Measurements from ENCODE around the gene MATN1.

MATN1 gene

DNA sequence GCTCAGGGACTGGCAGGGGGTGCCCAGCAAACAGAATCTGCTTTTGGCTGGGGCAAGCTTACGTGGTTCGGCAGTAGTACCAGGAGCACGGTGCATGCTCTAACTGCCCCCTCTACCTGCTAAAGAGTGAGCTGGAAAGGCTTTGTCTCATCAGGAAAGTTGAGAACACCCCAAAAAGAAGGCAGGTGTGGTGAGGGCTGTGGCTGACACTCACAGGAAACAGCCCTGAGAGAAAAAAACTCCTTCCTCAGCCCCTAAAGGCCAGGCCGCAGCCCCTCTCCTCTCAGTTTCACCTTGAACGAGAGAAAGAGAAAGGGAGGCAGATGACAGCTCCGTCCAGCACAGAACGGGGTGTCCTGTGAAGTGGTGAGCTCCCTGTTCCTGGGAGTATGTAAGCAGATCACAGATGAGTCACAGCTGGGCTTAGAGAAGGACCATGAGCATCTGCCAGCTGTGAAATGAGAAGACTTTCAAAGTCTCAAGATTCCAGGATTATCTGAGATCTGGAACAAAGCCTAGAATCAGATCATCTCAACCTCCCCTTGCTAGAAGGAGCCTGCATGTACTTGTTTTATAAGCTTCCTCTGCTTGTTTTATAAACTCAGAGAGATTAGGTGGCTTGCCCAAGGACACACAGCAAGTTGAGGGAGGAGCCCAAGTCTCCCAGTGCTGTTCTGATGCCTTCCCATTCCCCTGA, 20.8 kb upstream of the MATN1 start:
- no peak for DNase-seq (ENCODE audit: low read depth)

DNA sequence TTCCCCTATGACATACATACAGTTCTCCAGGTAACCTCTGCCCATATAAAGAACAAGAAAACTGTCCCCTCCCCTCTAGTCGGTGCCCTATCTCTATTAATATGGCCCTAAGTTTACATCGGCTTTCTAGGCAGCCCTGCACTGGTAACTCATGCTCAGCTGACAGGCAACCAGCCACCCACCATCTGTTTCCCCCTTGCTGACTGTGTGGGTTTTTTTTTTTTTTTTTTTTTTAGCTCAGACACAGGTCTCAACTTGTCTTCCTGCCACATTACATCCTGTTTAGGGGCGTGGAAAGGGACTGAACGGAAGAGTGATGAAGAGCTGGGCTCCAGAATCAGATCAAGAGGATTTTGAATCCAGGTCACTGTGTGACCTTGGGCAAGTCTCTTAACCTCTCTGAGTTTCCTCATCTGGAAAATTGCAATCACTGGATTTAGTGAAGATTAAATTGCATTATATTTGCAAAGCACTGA, 20.2 kb upstream of the MATN1 start:
- DNase-seq (ENCODE audit: low read depth): no peak

DNA sequence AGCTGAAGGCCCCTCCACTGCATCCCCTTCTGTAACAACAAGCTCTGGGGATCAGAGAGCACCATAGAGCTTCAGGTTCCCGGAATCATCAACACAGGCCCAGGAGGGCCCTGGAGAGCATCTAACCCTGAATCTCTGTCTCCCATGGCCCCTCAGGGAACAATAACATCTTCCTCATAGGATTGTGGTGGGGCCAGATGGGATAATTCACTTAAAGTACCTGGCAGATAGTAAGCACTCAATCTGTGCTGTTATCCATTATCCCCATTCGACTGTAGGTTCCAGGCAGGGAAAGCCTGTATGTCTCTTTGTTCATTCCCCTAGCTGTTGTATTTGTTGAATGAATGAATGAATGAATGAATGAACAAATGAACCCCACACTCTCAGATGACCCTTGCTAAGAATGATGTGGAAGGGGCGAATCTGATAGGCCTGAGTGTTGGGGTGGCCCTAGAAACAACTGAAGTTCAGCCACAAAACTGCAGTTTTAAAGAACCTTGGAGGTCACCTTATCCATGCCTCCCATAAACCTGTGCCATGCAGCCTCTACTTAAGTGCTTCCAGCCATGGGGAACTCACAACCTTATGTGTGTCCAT, 19.7 kb upstream of the MATN1 start:
- DNase-seq (ENCODE audit: low read depth): no peak

DNA sequence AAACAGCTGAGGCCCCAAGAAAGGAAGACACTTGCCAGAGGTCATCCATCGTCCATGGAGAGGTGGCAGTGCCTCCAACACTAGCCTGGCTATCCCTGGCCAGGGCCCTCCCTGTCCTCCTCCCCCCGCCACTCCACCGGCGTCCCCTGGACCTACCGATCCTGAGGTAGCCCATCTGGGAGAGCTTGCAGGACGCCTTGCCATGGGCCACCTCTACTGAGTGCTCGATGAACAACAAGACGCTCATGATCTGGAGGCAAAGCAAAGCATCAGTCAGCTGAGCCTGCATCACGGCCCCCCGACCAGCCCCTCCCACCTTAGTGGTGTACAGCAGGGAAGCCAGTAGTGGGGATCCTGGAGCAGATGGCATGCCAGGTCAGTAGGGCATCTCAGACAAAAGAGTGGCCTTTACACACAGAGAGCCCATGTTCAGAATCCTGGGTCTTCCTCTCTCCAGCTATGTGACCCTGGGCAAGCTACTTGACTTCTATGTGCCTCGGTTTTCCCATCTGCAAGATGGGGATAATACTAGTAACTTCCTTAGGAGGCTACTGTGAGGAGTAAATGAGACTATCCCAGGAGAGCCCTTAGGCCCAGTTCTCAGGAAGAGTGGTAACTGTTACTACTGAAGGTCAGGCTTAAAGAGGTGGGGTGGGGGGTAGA, 19.0 kb upstream of the MATN1 start:
- DNase-seq (ENCODE audit: low read depth): no peak

DNA sequence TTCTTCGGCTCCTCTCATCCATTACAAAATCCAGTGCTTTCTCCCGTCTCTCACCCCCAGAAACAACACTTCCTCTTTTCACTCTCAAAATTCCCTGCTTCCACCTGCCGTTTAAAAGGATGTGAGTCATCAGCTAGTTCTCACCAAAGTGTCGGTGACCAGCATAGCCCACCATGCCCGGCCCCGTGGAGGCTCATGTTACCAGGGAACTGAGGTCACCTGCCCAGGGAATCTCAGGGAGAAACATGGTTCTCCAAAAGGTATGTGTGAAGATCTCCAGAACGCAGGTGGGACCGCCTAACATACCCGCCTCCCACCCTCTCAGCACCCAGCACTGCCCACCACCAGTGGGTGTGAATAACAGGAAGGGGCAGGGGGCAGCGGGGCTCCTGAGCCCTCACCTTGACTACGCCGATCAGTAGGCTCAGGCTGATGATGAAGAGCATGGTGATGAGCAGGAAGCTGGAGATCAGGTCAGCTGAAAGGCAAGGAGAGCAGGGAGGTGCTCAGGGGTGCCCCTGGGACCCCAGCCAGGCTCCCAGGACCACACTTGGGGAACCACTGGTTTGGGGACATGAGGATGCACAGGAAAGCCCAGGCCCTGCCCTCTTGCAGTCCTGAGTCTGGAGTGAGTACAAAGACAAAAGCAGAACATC, 18.0 kb upstream of the MATN1 start:
- no peak for DNase-seq (ENCODE audit: low read depth)

DNA sequence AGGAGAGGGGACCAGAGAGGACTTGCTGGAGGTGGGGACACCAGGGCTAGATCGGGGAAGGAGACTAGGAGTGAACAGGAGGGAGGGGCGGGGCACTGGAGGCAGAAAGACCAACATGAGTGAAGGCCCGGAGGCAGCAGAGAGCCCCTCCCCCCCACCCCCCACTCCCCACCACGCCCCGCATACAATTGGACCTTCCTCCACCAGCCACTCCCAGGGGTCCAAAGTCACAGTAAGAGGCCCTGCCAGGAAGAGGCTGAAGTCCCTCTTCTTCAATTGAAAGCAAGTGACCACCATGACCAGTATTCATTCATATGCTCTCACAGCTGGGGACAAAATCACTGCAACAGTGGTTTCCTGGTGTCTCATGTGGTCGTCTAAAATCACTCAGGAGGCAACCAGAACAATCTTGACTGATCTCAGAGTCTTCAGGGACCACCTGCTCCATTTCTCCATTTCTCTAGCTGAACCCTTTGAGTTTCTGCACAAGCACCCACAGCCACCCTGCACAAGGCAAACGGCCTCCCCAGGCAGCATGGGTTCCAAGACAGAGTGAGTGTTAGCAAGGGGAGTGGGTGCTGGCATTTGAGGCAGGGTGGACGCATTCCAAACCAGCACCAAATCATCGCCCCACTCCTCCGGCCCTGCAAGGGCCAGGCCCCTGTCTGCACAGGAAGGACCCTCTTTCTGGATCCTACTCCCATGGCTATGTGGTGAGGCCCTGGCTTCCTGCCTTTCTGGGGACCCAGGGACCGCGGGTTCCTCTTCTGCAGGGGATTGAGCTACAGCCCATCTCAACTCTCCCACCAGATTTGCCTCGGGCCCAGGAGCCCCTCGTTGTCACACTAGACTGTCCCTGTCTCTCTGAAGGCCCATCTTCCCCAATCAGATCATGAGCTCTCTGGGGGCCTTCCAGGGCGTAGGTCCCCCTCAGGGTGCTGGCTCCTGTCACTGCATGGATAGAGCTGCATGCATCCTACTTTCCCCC, 17.2 kb upstream of the MATN1 start:
- DNase-seq (ENCODE audit: low read depth): no peak

DNA sequence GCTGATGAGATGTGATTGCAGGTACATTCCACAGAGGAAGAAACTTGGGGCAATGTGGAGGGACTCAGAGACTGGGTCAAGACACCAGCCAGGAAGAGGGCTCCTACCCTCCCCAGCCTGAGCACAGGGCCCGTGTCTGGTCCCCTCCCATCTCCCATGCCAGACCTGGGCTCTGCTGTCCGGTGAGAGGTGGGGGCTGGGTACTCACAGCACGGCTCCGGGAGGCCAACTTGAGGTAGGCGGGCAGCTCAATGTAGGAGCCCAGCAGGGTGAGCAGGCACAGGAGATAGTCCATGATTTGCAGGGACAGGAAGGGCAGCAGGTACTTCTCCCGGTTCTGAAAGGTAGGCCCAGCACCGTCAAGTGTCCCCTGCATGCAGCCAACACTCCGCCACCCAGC, 16.2 kb upstream of the MATN1 start:
- no peak for DNase-seq (ENCODE audit: low read depth)

DNA sequence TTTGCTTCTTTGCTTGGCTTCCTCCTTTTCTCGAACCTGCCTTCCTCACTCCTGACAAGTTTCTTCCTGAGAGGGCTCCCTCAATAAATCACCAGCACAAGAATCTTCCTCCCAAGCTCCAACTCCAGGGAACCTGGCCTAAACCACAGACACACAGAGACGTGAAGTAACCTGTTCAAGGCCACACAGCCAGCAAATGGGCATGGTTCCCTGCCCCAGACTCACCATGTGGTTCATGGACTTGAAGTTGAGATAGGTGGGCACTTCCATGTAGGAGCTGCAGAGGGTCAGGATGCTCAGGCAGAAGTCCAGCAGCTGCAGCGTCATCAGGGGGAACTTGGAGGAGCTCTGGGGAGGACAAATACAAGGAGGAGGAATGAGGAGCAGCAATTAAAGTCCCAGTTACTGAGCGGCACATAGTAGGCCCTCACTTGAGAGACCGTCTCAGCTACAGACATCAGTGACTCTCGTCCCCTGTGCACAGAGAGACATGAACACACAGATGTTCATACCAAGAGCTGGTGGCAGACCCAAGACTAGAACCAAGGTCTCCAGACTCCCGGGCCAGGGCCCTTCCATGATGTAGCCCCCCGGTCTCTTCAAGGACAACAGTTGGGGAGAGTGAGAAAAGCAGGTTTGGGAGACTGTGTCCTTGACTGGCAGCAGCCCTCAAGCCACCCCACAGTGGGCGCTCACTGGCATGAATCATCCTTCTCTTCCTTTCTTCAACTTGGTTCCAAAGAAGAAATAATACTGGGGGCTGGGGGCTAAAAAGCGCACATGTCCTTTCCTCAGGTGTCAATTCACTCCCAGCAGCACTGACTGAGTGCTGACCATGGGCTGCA, 15.6 kb upstream of the MATN1 start:
- DNase-seq (ENCODE audit: low read depth): no peak

DNA sequence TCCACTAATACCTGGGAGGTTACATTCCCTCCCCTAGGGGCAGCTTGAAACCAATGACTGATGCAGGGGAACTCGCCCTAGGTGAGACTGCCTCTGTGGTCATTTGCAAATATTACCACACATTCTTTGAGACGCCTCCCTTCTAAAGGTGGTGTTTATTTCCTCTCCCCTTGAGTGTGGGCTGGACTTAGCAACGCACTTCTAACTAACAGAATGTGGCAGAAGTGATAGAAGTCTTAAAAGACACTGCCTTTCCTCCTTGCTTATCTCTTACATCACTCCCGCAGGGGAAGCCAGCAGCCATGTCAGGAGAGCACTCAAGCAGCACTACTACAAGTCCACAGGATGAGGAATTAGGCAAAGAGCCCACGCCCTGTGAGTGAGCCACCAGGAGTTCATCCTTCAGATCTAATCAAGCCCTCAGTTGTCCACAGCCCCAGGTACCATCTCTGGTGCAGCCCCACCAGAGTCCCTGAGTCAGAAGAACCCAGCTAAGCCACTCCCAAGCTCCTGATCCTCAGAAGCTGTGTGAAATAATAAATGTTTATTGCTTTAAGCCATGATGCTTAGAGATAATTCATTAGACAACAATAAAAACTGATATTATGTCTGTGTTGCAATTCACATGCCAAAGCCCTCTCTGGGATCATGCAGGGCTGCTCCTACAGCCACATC, 14.8 kb upstream of the MATN1 start:
- DNase-seq (ENCODE audit: low read depth): no peak

DNA sequence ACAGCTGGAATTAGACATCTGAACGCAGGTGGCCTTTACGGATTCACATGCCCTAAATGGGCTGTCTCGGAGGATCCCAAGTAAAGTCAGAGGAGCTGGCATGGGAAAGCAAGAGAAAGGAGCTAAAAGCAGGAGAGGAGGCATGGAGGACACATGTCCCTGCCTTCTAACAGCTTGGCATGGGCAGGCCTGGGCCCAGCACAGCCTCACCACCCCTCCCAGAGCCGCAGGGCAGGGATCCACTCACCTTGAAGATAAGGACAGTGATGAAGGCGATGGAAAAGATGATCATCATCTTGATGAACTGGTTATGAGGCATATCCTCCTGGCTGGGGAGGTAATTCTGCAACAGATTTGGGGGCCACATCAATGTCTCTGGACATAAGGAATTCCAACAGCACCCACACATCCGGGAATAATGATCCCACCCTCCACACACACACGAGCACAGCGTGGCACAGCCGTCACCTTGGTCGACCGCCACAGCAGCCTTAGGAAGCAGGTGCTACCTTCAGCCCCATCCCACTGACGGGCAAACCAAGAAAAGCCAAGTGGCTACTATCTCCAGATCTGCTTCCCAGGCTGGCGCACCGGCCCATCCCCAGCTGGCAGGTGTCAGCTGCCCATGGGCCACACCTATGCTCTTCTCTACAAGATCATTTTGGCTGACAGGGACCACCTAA, 14.1 kb upstream of the MATN1 start:
- DNase-seq (ENCODE audit: low read depth): no peak

DNA sequence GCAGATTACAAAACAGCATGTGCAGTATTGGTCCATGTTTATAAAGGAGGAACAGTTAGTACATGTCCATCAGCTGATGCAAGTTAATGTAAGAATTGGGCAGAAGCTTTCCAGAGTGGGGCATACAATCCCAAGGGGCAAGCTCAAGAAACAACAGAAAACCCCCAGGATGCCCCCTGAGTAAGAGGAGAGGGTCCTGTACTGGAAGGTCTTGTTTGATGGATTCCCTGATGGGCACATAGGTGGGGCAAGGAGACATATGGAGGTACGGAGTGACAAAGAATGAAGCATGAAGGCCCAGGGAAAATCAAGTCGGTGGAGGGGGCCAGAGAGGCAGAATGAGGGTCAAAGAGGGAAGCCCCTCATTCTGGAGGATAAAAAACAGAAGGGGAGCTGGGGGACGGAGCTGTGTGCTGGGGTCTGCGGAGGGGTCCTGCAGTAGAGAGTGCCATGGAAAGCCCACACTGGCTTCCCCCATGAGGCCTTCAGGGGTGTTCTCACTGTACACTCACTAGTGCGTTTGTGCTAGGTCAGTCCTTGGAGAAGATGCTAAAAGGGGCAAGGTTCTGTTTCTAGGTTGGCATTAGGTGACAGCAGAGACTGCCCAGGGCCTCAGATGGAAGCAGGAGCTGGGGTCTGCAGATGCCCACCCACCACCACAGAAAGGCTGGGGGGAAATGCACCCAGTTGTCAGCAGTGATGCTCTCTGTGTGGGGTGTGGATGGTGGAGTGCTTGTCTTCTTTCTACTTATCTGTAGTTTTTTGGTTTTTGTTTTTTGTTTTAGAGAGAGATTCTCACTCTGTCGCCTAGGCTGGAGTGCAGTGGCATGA, 12.5 kb upstream of the MATN1 start:
- DNase-seq (ENCODE audit: low read depth): no peak

DNA sequence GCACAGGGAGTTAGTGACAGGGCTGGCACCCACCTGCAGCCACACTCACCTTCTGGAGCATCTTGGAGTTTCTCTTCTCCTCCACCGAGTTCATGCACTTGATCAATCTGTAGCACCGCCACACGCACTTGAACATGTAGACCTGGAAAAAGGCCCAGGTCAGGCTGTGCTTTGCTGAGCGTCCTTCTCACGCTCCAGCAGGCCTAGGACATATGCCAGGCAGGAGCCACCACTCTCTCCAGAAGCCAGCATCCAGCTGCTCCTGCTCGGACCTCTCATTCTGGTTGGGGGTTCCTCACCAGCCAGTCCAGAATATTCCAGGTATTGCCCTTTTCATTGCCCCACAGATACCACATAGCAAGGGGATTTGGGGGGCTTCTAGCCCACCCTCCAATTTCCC, 11.7 kb upstream of the MATN1 start:
- DNase-seq (ENCODE audit: low read depth): no peak

DNA sequence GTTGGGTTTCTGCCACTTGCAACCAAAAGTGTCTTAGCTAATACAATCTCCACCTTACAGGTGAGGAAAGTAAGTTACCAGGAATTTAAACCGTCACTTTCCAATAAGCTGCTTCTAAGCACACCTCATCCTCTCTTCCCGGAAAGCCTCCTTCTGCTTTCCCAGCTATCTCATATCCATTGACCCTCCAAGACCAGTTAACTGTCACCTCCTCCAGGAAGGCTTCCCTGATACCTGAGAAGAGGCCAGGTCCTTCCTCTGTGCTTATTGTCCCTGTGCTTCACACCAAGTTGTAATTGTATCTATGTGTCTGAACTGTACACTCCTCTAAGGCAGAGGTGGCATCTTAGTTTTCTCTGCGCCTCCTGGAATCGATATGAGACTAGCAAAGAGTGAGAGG, 11.2 kb upstream of the MATN1 start:
- DNase-seq (ENCODE audit: low read depth): no peak

DNA sequence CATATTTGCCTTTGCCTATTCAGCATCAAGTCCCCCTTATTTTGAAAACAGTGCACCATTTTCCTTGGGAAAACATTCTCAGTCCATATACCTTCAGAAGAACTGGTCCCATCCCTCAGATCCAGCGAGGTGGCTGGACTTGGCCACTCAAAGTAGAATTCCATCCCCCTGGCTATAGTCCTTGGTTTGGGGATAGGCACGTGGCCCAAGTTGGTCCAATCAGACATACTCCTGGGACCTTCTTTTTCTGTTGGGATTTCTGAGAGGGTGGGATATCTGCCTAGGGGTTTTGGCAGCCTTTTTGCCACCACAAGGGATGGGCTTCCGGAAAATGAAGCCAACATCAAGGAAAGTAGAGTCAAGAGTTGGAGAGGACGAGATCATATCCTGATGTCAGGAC, 10.7 kb upstream of the MATN1 start:
- no peak for DNase-seq (ENCODE audit: low read depth)

DNA sequence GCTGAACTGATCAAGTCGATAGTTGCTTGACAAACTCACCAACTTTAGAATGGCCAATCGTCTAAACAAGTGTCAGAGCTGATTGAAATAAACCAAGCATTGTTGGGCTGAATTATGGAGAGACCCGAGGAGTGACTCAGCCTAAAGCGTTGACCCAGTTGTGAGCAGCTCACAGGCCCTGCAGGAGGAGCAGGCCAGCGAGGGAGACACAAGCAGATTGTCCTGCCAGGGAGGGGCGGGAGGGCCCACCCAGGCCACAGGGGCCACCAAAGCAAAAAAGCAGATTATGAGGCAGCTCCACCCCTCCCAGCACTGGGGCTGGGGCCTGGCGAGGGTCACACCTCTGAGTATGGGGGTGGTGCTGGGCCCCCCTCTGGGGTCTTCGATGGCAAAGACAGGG, 10.1 kb upstream of the MATN1 start:
- DNase-seq (ENCODE audit: low read depth): no peak

DNA sequence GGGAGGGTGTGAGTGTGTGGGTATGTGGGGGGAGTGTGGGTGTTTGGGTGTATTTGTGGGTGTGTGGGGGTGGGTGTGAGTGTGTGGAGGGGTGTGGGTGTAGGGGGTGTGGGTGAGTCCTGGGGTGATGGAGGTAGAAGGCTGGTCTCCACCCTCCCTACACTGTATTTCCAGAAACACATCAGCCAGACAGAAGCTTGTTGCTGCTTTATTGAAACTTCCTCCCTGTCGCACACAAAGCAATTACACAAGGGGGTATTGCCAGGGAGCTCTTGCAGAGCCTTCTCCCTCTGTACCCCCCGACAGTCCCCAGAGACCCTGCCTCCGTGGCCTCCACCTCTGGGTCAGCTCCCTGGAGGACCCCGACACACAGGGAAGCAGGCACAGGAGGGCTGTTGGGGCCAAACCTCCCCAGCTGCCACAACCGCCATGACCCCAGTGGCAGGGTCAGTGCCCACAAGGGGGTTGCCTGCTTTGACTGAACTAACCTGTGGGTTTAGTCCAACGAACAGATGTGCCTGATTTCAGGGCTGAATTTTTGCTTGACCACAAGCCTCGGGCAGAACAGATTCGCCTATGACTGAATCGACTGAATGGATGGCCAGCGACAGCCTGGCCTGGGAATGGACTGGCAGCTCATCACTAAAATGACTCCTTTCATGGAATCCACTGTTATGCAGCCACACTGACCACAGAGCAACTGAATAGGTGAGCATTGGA, 9.1 kb upstream of the MATN1 start:
- DNase-seq (ENCODE audit: low read depth): no peak

DNA sequence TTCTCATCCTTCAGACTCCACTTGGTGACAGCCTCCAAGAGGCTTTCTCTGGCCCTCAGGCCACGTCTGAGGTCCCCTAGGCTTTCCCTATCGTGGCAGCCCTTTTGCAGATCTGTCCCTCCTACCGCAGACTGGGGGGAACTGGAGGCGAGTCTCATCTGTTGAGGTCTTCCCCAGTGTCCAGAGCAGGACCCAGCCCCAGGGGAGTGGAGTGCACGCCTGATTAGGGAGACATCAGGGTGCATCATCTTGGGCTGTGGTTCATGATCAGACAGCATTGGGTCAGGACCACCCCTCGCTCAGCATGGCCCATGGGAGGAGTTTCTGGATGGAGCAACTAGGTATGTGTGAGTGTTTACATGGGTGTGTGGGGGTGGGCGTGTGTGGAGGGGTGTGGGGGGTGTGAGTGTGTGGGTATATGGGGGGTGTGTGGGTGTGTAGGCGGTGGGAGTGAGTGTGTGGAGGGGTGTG, 8.5 kb upstream of the MATN1 start:
- DNase-seq (ENCODE audit: low read depth): no peak
